Raji (cell line): ENCODE results near the gene PDSS2.

ENCODE experiments used
- POLR2A ChIP-seq: IDR thresholded peaks from 2 replicates; pipeline ENCODE4 v1.6.1; 2011; ENCODE audit warnings: low read depth, low read length, control low read depth; ENCODE audit not compliant: insufficient read depth

The PDSS2 gene

GRCh38 chr6:107274288-107274687 is 185.1 kb downstream of the PDSS2 start:
- no peak for TF ChIP-seq POLR2A

- TF ChIP-seq POLR2A: no peak
Observed at GRCh38 chr6:107272246-107272645, 187.1 kb downstream of the PDSS2 start.

GRCh38 chr6:107271208-107271790 is 188.1 kb downstream of the PDSS2 start:
- no peak for TF ChIP-seq POLR2A

- TF ChIP-seq POLR2A: no peak
Observed at GRCh38 chr6:107267634-107268033, 191.7 kb downstream of the PDSS2 start.

GRCh38 chr6:107267006-107267405 is 192.4 kb downstream of the PDSS2 start:
- TF ChIP-seq POLR2A: no peak

- no peak for TF ChIP-seq POLR2A
Observed at GRCh38 chr6:107266563-107266962, 192.8 kb downstream of the PDSS2 start.

- no peak for TF ChIP-seq POLR2A
Observed at GRCh38 chr6:107264357-107264840, 195.0 kb downstream of the PDSS2 start.

- no peak for TF ChIP-seq POLR2A
Observed at GRCh38 chr6:107259951-107260350, 199.4 kb downstream of the PDSS2 start.

GRCh38 chr6:107248147-107248546 is 211.2 kb downstream of the PDSS2 start:
- TF ChIP-seq POLR2A: no peak

- no peak for TF ChIP-seq POLR2A
Observed at GRCh38 chr6:107246972-107247615, 212.3 kb downstream of the PDSS2 start.

GRCh38 chr6:107246249-107246971 is 213.0 kb downstream of the PDSS2 start:
- no peak for TF ChIP-seq POLR2A

GRCh38 chr6:107244742-107245480 is 214.5 kb downstream of the PDSS2 start:
- no peak for TF ChIP-seq POLR2A

- TF ChIP-seq POLR2A: no peak
Observed at GRCh38 chr6:107244082-107244741, 215.2 kb downstream of the PDSS2 start.

GRCh38 chr6:107243471-107243870 is 215.9 kb downstream of the PDSS2 start:
- no peak for TF ChIP-seq POLR2A

GRCh38 chr6:107237992-107238660 is 221.2 kb downstream of the PDSS2 start:
- TF ChIP-seq POLR2A: no peak

GRCh38 chr6:107235511-107235910 is 223.9 kb downstream of the PDSS2 start:
- TF ChIP-seq POLR2A: no peak
